HG03196 (cell line): Measurements from ENCODE around the gene PSEN2.
"Not testable (repeated sequence)": the region's sequence is repeated elsewhere in the genome, so short reads cannot be mapped to it uniquely, and the experiment has no call there.

Experiments used
- ATAC-seq: cut with Tn5 transposase; IDR thresholded peaks from one replicate; pipeline ENCODE4 v1.9.1; 2021; ENCODE audit not compliant: unreplicated experiment

Gene PSEN2

DNA sequence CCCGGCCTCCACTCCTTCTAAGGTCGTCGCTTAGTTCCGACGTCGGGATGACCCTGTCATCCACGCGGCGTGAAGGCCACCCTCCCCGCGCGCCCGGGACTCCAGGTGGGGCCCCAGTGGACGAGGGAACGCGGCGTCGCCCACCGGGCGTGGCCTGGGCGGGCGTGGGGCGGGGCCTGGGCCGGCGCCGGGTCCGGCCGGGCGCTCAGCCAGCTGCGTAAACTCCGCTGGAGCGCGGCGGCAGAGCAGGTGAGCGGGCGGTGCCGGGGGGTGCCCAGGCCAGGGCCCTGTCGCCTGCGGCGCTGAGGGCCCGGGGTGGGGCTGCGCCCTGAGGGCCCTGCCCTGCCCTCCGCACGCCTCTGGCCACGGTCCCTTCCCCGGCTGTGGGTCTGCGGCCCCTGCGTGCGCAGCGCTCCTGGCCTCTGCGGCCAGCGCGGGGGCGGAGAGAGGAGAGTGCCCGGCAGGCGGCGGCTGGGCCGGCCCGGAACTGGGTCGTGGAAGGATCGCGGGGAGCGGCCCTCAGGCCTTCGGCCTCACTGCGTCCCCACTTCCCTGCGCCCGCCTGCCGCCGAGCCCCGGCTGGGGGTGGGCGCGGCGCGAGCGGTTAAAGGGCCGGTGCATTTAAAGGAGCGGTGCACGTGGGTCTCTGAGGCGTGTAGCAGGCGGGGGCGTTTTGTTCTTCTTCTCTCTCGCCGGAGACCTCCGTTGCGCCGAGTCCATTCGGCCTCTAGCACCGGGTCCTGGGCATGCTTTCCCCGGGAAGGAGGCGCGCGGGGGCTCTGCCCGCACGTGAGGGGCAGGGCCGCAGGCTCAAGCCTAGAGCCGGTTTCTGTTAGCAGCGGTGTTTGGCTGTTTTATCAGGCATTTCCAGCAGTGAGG lies at the start of gene PSEN2:
PSEN2 (plus strand) TSS at position 216 of the 879 bp plus-strand sequence. CDS start 11,292 bp downstream, outside the sequence.
- ATAC-seq, result peak; percentile 93

DNA sequence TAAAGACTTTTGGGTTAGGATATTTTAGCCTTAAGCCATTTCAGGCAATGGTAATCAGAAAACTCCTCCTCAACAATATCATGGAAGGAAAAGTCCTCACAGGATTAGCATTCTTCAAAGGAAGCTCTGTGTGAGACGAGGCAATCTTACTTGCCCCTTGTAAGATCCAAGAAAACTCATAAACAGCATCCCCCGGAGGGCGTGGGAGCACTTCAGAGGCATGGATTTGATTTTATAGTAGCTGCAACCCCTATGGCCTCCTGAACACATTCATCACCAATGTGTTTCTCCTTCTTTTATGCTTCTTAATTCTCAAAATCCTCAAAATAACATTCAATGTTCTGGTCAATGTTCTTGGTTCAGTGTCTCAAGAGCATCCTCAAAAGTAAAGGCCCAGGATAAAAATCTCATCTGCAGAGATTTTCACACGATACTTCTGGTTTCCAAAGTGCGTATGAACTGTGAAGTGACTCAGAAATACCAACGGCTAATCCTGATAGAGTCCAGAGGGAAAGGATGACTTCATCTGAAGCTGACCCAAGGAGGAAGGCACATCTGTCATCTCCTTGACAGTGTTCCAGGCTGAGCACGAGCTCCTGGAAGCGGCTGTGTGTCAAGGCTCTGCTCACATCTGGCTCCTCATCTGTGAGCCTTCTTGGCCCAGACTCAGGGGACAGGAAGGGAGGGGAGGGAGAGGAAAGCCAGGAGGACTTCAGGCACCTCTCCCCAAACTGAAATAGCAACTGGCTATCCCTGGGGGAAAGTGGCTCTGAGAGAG lies 49.3 kb upstream of the PSEN2 start:
- ATAC-seq, result no peak

DNA sequence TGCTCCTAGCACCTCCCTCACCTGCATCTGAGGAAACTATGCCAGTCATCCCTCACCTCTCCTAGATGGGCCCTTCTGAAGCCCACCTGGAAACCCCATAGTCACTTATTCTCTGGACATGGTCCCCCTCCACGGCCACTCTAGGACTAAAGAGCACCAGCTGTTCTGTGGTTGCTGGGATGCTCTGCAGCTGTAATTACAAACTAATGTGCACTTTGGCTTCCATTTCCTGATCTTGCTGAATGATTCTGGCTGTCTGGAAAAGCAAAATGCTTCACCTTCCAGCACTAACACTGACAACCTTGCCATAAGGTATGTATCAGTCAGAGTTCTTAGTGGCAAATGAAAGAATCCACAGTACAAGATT lies 48.7 kb upstream of the PSEN2 start:
- no peak for ATAC-seq

- no peak for ATAC-seq
Measured at GRCh38 chr1:226823643-226824042, 46.8 kb upstream of the PSEN2 start.

DNA sequence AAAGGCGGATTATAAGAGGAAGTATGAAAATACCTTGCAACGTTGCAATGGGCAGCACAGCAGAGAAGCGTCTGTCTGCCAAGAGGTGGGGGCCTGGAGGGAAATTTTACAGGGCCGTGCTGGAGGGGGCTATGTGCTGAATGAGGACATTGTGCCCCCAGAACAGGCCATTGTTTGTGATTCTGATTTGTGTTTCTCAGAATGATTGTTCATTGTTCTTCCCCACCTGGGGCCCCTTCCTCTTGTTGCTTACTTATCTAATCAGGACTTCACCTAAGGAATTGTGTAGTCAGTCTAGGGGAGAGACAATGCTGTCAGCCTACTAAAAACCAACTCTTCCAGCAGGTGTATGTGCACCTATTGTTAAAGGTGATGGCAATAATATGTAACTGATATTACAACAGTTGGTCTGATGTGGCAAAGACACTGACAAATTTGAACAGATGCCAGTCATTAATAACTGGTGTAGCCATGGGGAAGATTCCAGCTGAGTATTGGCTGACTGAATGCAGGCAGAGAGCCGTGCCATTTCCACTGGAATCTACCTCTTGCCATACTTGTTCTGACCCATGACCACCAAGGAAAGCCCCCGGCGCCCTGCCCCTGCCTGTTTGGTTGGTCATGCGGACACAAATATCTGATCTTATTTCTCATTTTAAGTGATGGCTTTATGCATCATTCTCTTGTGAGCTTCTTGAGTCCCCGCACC lies 45.2 kb upstream of the PSEN2 start:
- ATAC-seq, result no peak

DNA sequence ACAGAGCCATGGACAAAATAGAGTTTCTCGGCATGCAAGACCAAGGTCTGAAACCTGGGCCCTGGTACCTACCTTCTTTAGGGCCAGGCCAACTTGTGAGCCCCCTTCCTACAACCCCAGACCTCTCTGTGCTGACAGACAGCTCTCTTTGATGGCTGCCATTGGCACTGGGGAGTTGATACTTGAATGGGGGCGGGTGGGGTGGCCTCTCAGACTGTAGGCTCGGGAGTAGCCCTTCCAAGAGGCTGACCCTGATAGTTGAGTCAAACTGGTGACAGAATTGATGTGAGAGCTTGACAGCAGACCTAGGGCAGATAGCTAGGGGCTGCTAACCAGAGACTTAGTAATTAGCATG lies 44.7 kb upstream of the PSEN2 start:
- ATAC-seq, result no peak

DNA sequence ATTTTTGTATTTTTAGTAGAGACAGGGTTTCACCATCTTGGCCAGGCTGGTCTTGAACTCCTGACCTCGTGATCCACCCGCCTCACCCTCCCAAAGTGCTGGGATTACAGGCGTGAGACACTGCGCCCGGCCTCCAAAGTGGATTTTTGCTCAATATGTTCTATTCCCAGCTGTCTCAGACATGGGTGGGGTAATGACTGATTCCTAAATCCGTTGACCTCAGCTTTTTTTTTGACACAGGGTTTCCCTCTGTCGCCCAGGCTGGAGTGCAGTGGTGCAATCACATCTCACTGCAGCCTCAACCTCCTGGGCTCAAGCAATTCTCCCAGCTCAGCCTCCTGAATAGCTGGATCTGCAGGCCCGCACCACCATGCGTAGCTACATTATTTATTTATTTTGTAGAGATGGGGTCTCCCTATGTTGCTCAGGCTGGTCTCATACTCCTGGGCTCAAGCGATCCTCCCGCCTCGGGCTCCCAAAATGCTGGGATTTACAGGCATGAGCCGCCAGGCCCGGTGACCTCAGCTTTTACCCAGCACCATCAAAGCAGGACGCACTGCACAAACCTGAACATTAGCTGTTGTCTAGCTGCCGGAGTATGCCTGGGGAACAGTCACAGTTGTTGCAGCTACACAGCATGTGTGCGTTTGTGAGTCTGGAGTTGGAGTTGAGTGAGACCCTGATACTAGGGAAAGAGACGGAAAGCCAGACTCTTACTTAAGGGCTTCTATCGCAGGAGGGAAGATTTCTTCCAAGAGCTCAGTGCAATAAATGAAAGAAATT lies 43.7 kb upstream of the PSEN2 start:
- no peak for ATAC-seq

DNA sequence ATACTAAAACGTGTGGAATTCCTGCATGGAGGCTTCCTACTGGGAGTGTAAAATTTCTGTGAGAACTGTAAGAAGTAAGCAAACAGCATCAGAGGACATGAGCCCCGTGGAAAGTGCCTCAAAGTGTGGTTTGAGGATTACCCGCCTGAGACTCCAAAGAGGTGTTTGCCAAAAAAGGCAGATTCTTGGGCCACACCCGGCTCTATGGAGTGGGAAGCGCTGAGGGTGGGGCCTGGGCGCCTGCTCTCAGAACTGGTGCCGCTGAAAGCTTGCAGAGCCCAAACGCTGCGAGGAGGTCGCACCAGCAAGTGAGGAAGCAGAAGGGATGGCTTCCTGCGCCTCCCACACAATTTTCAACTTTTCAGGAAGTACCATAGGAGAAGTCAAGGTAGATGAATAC lies 43.0 kb upstream of the PSEN2 start:
- no peak for ATAC-seq

DNA sequence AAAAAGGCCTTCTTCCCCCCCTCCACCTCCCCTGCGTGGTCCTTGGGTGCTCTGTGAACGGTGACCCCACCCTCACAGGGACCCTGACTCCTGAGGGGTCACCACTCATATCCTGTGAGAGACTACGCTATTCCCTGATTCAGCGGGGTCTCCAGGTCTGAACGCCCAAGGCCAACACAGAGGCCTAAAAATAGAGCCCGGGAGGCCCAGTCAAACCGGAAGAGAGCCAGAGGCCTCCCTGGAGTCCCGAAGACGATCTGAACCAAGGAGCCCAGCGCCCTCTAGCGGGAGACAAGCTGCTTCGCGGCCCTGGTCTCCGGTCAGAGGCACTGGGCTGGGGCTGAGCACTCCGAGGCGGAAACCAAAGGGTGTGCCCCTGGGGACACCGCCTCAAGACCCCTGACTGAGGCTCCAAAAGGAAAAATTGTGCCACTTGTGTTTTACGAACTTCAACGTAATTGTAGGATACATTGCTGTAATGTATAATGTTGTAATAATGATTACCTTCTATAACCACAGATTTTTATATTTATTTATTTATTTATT lies 42.4 kb upstream of the PSEN2 start:
- peak; percentile 93 for ATAC-seq

DNA sequence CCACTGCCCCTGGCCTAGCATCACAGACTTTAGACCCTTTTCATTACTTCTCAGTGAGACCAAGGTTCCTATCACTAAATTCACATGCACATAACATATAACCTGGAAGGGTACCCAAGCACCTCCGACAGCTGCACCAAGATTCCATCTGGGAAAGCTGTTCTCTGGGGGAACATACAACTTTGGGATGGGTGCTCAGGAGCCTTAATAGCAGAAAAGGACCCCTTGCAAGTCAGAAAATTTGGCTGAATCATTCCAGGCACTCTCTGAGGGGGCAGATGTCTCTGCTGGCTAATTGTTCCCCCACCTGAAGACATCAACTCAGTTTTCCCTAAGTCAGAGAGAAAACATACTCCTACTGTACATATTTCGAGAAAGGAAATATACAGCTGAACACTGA lies 41.3 kb upstream of the PSEN2 start:
- no peak for ATAC-seq

DNA sequence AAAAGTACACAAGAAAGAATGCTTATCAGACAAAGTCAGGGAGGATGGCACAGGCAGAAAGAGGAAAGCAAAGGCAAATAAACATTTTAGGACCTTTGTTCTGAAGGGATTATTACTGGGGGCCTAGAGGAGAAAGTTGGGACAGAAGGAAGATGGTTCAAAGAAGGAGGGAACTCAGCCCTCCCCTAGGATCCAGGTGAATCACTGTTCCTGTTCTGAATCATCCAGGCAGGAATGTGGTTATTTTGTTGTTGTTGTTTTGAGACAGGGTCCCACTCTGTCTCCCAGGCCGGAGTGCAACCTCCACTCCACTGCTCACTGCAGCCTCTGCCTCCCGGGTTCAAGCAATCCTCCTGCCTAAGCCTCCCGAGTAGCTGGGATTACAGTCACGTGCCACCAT lies 38.5 kb upstream of the PSEN2 start:
- ATAC-seq, result no peak

- ATAC-seq, result no peak
Measured at GRCh38 chr1:226832613-226833012, 37.8 kb upstream of the PSEN2 start.

DNA sequence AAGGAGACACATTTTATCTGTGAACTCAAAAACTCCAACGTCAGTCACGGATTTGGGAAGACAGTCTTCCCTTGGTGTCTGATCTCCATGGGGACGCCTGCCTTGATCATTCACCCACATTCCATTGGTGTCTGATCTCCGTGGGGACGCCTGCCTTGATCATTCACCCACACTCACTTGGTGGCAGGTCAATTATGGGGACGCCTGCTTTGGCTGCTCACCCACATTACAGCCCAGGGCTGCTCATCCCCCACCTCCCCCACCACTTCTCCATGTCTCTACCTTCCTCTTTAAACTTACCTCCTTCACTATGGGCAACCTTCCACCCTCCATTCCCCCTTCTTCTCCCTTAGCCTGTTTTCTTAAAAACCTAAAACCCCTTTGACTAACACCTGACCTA lies 36.2 kb upstream of the PSEN2 start:
- ATAC-seq, result not testable (repeated sequence)

DNA sequence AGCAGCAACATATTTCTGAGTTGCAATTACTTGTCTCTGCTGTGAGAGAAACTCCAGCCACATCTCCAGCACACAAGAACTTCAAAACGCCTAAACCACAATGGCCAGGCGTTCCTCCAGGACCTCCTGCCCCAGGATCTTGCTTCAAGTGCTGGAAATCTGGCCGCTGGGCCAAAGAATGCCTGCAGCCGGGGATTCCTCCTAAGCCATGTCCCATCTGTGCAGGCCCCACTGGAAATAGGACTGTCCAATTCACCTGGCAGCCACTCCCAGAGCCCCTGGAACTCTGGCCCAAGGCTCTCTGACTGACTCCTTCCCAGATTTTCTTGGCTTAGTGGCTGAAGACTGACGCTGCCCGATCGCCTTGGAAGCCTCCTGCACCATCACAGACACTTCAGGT lies 35.0 kb upstream of the PSEN2 start:
- ATAC-seq, result not testable (repeated sequence)

- ATAC-seq, result not testable (repeated sequence)
Measured at GRCh38 chr1:226837966-226838365, 32.5 kb upstream of the PSEN2 start.

DNA sequence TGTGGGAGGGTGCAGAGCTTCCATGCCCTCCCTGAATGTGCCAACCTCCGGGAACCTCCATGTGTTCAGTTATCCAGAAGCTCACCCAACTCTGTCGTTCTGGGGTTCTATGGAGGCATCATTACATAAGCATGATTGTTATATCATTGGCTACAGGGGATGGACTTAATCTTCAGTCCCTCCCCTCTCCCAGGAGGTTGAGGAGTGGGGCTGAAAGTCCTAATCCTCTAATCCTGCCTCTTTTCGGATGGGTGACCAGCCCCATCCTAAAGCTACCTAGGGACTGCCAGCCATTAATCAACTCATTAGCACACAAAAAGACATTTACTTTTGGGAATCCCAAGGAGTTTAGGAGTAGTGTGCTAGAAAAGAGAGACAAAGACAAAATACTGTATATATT lies 32.0 kb upstream of the PSEN2 start:
- ATAC-seq, result no peak

DNA sequence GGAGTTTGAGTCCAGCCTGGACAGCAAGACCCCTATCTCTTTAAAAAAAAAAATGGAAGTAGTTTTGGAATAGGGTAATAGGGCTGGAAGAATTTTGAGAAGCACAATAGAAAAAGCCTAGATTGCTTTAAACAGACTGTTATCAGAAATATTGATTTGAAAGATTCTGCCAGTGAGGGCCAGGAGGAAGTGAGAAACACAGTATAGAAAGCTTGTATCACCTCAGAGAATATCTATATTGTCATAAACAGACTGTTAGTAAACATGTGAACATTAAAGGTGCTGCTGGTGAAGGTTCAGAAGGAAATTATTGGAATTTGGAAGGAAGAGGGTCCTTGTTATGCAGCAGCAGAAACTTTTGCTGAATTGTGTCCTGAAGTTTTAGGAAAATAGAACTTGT lies 24.8 kb upstream of the PSEN2 start:
- no peak for ATAC-seq

GRCh38 chr1:226846786-226847185 lies 23.6 kb upstream of the PSEN2 start:
- no peak for ATAC-seq

GRCh38 chr1:226854548-226854947 lies 15.9 kb upstream of the PSEN2 start:
- ATAC-seq, result not testable (repeated sequence)

DNA sequence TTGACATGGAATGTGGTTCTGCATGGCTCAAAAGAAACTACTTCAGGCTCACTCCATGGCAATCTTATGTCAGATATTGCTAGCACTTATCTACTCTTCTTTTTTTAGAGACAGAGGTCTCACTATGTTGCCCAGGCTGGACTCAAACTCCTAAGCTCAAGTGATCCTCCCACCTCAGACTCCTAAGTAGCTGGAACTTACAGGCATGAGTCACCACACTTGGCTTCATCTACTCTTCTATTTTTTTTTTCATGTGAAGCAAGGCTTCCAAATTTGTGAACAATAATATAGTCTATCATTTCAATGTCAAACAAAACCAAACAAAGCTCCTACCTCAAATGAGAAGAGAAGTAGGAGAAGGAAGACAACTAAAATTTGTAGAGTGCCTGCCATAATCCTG lies 7.5 kb upstream of the PSEN2 start:
- ATAC-seq, result no peak

DNA sequence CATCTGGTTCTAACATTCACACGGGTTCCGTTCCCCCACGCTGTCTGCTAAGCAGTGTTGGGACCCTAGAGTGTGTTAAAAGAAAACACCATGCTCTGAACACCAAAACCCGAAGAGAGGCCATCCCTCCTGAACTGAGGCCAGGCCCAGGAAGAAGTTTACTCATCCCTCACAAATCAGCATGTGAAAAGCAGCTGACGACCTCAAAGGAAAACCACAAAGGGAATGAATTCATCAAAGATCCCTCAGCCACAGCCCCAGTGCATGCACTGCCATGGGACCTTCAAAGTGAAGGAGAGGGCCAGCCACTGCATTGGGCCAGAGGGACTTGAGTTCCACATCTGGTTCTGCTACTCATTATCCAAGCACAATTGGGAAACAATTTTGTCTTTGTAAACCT lies 7.0 kb upstream of the PSEN2 start:
- ATAC-seq, result no peak
